ENCODE data around the gene CHIA. TPM values are rescaled to one million over a fixed set of nuclear protein-coding genes. Genes with fewer than 3 reads are reported as not detected.

CHIA gene
- total and polyA plus RNA-seq, 9 of the 15 experiments (the other 6 are each of a cell fraction or from before 2014, with no cell fraction given): not detected

DNA sequence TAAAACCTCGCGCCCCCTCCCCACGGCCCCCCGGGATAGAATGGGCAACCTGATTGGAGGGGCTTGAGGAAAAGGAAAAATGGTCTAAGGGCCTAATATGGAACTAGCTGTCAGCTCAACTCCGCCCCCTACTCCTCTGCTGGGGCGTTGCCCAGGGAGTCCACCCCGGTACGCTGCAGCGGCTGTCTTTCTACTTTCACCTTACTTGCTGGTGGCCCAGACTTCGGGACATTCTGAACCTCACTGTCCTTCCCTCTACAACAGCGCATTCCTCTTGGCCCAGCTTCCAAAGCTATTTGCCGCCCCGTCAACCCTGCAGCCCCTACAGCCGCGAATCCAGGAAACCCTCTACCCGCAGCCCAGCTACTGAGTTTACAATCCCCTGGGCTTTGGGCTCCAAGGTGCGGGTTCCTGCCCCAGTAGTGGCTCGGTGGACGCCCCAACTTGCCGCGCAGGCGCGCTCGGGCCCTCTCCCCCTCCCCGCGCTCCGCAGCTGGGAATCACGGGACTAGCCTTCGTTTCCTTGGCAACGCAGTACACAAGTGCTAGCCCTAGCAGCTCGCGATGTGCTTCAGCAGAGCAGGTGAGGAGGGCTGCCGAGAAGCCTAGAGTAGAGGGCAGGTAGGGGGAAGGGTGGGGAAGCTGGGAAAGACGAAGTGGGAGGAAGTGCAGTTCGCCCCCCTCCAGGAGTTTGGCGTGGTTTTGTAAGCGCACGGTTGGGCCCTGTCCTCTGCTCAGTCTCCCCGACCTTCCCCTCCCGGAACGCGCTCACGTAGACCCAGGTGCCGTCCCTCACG is 55.6 kb downstream of the CHIA start (continued):
- TF ChIP-seq, protein P1, sequence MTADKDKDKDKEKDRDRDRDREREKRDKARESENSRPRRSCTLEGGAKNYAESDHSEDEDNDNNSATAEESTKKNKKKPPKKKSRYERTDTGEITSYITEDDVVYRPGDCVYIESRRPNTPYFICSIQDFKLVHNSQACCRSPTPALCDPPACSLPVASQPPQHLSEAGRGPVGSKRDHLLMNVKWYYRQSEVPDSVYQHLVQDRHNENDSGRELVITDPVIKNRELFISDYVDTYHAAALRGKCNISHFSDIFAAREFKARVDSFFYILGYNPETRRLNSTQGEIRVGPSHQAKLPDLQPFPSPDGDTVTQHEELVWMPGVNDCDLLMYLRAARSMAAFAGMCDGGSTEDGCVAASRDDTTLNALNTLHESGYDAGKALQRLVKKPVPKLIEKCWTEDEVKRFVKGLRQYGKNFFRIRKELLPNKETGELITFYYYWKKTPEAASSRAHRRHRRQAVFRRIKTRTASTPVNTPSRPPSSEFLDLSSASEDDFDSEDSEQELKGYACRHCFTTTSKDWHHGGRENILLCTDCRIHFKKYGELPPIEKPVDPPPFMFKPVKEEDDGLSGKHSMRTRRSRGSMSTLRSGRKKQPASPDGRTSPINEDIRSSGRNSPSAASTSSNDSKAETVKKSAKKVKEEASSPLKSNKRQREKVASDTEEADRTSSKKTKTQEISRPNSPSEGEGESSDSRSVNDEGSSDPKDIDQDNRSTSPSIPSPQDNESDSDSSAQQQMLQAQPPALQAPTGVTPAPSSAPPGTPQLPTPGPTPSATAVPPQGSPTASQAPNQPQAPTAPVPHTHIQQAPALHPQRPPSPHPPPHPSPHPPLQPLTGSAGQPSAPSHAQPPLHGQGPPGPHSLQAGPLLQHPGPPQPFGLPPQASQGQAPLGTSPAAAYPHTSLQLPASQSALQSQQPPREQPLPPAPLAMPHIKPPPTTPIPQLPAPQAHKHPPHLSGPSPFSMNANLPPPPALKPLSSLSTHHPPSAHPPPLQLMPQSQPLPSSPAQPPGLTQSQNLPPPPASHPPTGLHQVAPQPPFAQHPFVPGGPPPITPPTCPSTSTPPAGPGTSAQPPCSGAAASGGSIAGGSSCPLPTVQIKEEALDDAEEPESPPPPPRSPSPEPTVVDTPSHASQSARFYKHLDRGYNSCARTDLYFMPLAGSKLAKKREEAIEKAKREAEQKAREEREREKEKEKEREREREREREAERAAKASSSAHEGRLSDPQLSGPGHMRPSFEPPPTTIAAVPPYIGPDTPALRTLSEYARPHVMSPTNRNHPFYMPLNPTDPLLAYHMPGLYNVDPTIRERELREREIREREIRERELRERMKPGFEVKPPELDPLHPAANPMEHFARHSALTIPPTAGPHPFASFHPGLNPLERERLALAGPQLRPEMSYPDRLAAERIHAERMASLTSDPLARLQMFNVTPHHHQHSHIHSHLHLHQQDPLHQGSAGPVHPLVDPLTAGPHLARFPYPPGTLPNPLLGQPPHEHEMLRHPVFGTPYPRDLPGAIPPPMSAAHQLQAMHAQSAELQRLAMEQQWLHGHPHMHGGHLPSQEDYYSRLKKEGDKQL (CRISPR knock-in tag; IDR thresholded peaks at IDR 0.05; ENCODE audit: borderline replicate concordance): no peak
- 0 out of 2 replicates have a peak, but pooled peaks have one; percentile 43 for TF ChIP-seq RAD51 (IDR thresholded peaks at IDR 0.05; ENCODE audit: borderline replicate concordance, low read depth)
- TF ChIP-seq JUN (IDR thresholded peaks at IDR 0.05; ENCODE audit: borderline replicate concordance, low read depth, low read length): no peak
- TF ChIP-seq JUN (CRISPR knock-in tag; IDR thresholded peaks at IDR 0.05; ENCODE audit: borderline replicate concordance): no peak
- no peak for TF ChIP-seq BRCA1 (IDR thresholded peaks at IDR 0.05)
- no peak for TF ChIP-seq BRCA1 (CRISPR knock-in tag; IDR thresholded peaks at IDR 0.05)
- TF ChIP-seq ATF3 (IDR thresholded peaks at IDR 0.05): no peak
- no peak for TF ChIP-seq ATF3 (CRISPR knock-in tag; conservative IDR thresholded peaks at IDR 0.05)
- TF ChIP-seq, protein P2, sequence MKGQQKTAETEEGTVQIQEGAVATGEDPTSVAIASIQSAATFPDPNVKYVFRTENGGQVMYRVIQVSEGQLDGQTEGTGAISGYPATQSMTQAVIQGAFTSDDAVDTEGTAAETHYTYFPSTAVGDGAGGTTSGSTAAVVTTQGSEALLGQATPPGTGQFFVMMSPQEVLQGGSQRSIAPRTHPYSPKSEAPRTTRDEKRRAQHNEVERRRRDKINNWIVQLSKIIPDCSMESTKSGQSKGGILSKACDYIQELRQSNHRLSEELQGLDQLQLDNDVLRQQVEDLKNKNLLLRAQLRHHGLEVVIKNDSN (CRISPR knock-in tag; IDR thresholded peaks at IDR 0.05): peak; percentile 69
- TF ChIP-seq ARID3A (IDR thresholded peaks at IDR 0.05; ENCODE audit: borderline replicate concordance, low read depth, low read length): no peak
- TF ChIP-seq ZNF445 (CRISPR knock-in tag; IDR thresholded peaks at IDR 0.05; ENCODE audit: low read depth): no peak
- peak; percentile 68; the same call in 1 of the 2 replicates for TF ChIP-seq ZBTB1 (CRISPR knock-in tag; IDR thresholded peaks at IDR 0.05; ENCODE audit: borderline replicate concordance, low read depth)
- TF ChIP-seq ZNF583 (CRISPR knock-in tag; IDR thresholded peaks at IDR 0.05): 0 out of 2 replicates have a peak, but pooled peaks have one; percentile 33
- TF ChIP-seq MTA1 (IDR thresholded peaks at IDR 0.05; ENCODE audit: borderline replicate concordance): no peak
- TF ChIP-seq HDAC8 (tag; IDR thresholded peaks at IDR 0.05): no peak
- no peak for TF ChIP-seq CEBPB (tag; IDR thresholded peaks at IDR 0.05)
- TF ChIP-seq, protein P3, sequence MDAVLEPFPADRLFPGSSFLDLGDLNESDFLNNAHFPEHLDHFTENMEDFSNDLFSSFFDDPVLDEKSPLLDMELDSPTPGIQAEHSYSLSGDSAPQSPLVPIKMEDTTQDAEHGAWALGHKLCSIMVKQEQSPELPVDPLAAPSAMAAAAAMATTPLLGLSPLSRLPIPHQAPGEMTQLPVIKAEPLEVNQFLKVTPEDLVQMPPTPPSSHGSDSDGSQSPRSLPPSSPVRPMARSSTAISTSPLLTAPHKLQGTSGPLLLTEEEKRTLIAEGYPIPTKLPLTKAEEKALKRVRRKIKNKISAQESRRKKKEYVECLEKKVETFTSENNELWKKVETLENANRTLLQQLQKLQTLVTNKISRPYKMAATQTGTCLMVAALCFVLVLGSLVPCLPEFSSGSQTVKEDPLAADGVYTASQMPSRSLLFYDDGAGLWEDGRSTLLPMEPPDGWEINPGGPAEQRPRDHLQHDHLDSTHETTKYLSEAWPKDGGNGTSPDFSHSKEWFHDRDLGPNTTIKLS (IDR thresholded peaks at IDR 0.05; ENCODE audit: borderline replicate concordance, low read depth): no peak
